NCI-H82 (cell line): ENCODE measurements around the gene PHF21A.

Experiments used
- DNase-seq: peaks from one replicate; lab custom pipeline; 2025; lab: John Stamatoyannopoulos, UW

PHF21A gene

GRCh38 chr11:45902452-45903380, 218.5 kb downstream of the PHF21A start:
- no peak for DNase-seq

- no peak for DNase-seq
These were observed 219.6 kb downstream of the PHF21A start for GRCh38 chr11:45901626-45902025.

DNA sequence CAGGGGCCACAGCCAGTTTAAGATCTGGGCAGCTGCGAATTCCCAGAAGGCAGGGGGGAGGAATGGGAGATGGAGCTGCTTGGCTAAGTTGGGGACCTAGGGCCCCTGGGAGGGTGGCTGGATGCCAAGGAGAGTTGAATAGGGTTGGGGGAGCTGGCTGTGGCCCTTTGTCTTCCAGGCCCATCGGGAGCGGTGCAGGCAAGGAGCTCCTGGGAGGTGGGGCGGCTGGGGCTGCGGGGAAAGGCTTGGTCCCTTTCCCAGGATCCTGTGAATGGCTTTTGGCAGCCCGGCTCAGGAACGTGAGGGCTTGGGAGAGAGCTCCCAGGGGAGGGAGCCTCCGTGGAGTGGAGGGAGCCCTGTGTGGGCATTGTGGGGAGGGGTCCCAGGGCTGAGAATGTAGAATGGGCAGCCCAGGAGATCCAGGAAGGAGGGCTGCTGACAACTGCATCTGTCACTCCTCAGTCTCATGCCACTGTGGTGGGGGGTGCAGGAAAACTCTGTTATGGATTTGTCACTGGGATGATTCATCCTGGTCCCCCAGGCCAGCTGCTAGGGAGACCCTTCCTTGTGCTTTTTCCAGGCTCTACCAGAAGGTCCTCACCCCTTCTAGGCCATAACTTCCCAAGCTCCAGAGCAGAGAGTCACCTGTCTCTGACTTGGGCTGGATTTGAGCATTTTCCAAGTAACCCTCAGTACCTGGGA, 220.2 kb downstream of the PHF21A start:
- no peak for DNase-seq

- DNase-seq, result peak; percentile 25
These were observed 221.0 kb downstream of the PHF21A start for GRCh38 chr11:45900175-45900800.

DNA sequence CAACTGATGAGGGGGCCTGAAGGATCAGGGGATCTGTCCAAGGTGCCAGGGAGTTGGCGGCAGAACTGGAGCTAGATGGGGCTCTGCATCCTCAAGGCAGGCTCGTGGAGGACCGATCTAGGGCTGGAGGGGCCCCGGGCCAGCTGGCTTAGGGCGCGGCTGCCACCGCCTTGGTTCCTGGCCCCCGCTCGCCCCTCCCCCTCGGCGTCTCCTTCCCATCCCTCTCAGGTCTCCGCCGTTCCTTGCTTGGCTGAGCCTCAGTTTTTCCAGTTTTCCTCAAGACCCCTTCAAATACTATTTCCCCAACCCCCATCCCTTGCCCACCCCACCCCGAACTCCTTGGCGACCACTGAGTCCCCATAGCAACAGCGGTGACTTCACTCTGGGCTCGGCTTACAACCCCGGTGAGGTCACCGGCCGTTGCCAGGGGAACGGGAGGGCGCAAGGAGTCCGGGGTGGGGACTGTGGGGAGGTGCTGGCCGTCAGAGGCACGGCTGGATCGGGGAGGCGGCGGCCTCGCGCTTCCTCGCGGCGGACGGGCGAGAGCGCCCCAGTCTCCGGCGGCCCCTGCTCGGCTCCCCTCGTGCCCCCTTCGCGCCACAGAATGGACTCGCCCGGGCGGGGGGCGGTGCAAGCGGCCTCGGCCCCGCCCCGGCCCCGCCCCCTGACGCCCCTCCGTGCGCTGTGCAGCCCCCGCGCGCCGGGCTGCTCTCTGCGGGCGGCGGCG, 221.6 kb downstream of the PHF21A start:
- DNase-seq, result peak; percentile 90

- DNase-seq, result no peak
These were observed 222.2 kb downstream of the PHF21A start for GRCh38 chr11:45899086-45899447.

DNA sequence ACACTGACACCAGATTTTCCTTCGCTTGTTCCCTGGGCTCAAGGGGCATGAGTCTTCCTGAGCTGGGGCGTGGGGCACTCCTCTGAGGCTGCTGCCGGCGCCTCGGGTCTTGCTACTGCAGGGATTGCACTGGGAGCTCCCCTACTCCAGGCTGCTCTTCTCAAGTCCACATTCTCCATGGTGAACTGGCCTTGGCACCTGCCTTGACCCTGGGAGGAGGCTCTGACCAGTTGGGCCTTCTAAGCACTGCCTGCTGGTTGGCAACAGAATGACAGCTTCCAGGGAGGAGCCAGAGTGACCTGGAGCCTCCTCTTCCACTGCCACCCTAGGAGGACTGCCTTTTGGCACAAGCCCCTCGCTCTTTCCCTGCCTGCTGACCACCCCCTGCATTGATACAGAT, 223.7 kb downstream of the PHF21A start:
- DNase-seq, result no peak

GRCh38 chr11:45896422-45896984, 224.8 kb downstream of the PHF21A start:
- DNase-seq, result peak; percentile 74

DNA sequence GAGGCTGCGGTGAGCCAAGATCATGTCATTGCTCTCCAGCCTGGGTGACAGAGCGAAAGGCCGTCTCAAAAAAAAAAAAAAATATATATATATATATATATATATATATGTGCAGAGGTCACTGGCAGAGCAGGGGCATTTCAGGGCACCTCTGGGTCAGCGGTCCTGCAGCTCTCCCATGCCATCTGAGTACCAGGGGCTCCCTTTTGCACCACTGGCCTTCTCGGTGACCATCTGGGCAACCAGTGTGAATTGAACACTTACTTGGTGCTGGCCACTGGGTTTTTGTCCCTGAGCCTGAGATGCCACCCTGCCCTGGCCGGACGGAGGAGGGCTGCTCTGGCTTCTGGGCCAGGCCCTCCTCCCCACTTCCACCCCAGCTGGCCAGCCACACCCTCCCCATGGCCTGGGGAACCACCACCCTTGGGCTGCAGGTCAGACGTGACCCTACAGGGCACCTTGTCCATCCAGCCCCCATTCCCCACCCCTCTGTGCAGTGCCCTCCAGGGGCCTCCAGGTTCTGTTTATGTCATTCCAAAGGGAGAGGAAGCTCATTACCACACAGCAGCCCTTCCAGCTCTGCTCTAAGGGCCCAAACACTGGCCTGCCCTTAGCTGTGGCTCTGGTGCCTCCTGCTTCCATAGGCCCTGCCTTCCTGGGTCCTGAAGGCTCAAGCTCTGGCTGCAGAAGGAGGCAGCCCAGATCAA, 225.5 kb downstream of the PHF21A start:
- DNase-seq, result no peak

GRCh38 chr11:45894555-45895247, 226.6 kb downstream of the PHF21A start:
- peak; percentile 22 for DNase-seq

GRCh38 chr11:45892856-45893255, 228.4 kb downstream of the PHF21A start:
- DNase-seq, result no peak

DNA sequence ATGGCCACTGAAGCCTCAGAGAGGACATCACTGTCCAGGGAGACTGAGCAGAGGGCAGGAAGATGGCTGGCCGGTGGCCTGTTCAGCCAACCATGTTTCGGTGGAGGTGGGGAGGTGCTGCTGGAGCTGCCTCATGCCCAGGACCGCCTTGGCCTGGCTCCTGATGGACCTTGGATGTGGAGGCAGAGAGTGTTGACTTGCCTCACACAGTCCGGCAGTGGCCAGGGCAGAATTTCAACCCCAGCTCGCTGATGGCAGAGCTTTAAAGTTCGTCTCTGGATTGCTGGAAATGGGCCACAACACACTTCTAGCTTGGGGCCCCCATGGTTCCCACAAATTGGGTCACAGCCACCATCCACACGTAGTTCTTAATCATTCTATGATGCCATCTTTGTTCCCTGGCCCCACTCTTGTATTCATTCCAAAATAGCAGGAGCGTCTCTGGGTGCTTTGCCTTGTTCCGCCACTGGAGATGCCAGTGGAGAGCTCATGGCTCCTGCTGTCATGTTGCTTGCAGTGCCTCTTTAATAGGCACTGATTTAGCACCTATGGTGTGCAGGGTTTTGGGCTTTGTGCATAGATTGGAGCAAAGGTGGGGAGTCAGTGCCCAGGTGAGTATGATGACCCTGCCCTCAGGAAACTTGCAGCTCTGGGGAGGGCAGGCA, 230.2 kb downstream of the PHF21A start:
- no peak for DNase-seq

DNA sequence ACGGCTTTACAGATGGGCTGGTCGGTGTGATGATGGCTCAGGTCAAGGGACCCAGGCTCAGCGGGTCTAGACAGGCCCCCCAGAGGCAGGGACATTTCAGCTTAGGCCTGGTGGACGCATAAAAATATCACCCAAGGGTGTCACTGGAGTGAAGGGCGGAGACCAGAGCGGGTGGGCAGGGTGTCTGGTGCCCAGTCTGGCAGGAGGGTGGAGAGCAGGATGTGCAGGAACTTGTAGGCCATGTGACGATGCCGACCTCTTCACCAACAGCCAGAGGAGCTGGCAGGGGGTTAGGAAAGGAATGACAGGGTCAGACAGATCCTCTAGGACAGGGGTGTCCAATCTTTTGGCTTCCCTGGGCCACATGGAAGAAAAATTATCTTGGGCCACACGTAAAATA, 231.3 kb downstream of the PHF21A start:
- DNase-seq, result no peak

- no peak for DNase-seq
These were observed 231.7 kb downstream of the PHF21A start for GRCh38 chr11:45889555-45889954.

DNA sequence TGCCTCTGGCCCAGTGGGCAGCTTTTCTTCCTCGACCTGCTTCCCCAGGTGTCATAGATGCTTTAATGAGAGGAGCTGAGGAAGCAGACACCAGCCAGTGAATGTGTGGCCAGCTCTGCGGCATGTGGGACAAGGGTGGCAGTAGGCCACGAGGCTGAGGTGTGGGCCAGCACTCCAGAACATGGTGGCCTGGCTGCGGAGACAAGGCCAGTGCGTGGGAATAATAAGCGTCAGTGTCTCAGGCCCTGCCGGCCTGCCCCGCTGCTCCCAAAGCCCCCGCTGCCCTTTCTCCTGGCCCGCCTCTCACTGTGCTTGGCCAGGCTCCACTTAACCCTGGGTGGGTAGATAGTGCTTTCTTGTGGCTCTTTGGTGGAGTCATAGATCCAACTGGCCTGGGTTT, 233.7 kb downstream of the PHF21A start:
- DNase-seq, result no peak

DNA sequence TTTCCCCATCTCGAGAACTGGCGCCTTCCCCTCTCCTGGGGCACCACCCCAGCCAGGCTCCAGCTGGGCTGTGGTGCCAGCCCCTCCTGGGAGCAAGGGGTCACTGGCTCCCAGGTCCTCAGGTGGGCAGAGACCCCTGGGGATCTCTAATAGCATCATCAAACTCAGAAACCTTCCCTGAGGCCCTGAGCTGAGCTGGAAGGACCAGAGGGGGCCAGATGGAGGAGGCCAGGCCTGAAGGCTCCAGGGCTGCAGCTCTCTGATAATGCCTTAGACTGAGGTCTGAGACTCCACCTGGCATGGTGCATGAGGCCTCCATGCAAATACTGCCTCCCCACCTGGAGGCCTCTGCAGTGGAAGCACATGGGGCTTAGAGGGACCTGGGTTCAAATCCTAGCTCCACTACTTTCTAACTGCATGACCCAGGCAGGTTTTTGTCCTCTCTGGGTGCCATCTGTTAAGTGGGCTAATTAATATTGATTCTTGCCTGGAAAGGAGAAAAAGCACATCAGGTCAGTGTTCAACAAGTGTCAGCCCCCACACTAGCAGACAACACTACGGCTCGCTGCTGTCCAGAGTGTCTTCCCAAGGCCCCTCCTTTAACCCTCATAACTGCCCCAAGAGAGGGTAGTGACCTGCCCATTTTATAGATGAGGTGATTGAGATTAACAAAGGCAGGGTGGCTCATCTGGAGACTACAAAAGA, 234.3 kb downstream of the PHF21A start:
- DNase-seq, result no peak

- DNase-seq, result peak; percentile 20
These were observed 235.1 kb downstream of the PHF21A start for GRCh38 chr11:45885921-45886721.

DNA sequence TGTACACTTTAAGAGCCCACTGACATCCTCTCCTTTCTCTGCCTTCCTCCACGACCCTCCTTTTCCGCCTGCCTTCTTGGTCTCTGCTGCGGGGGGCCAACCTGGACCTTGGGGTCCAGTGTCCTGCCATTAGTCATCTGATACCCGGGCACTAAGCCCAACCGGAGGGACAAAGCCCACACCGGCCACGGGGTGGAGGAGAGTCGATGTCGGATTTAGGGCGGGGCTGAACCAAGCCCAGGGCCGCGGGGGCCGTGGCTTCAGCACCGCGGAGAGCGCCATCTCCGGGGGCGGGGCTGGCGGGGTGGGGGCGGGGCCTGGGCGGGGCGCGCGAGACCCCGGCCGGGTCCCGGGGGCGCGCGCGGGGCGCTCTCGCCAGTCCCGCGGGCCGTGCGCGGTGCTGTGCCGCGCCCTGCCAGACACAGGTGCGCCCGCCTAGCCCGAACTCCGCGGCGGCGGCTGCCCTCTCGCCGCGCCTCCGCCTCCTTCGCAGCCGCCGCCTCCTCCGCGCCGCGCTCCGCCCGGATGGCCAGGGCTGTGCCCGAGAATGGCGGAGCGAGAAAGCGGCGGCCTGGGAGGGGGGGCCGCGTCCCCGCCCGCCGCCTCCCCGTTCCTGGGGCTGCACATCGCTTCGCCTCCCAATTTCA, 235.9 kb downstream of the PHF21A start, which contains the start of gene MAPK8IP1:
MAPK8IP1 (plus strand) TSS at position 378 of the 647 bp plus-strand sequence; CDS start at position 548, 170 bp downstream.
- peak; percentile 78 for DNase-seq
